Measurements from ENCODE around the gene PAXX.

The PAXX gene

DNA sequence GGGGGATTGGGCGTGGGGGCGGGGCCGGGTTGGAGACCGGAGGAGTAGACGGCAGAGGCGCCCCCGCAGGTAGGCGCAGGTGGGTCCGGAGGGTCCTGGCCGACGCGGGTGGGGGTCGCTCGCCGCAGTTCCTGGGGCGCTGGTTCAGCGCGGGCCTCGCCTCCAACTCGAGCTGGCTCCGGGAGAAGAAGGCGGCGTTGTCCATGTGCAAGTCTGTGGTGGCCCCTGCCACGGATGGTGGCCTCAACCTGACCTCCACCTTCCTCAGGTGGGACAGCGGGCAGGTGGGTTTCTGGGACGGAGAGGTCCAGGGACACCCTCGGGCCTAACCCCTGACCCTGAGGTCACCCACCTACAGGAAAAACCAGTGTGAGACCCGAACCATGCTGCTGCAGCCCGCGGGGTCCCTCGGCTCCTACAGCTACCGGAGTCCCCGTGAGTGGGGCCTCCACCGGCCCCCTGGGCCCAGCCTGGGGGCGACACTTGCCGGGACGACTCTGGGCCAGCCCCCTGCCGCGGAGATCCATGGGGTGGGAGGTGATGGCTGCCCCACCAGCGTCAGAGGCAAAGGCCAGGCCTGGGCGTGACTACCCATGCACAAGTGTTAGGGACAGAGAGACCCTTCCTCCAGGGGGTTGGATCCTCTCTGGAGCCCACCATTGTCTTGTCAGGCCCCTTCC, 13.2 kb upstream of the PAXX start:
- no peak for TF ChIP-seq ZNF274 (IDR thresholded peaks at IDR 0.05; ENCODE audit: low read depth, low read length)

DNA sequence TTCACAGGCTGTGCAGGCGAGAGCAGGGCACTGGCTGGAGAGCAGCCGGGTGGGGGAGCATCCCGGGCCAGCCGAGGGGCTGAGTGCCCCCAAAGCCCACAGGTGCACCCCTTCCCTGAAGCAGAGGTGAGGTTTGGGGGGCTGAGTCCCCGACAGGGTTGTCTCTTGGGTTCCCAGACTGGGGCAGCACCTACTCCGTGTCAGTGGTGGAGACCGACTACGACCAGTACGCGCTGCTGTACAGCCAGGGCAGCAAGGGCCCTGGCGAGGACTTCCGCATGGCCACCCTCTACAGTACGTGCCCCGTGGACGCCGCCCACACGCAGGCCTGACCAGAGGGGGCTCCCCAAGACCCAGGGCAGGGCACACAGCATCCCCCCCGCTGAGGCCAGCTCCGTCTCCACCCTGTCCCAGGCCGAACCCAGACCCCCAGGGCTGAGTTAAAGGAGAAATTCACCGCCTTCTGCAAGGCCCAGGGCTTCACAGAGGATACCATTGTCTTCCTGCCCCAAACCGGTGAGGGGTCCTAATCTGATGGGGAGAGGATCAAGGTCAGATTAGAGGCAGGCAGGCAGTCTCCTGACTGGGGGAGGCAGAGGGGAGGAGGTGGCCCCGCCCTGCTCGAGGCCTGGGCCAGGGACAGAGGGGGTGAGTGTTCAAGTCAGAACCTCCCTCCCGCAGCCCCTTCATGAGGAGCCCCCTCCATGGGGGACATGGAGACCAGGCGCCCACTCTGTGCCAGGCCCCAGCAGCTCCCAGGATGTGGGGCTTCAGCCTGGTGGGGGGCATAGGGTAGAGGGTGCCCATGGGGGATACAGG, 12.2 kb upstream of the PAXX start:
- no peak for TF ChIP-seq ZNF274 (IDR thresholded peaks at IDR 0.05; ENCODE audit: low read depth, low read length)
- no peak overlapping the region for H3K4me3 ChIP-seq (ENCODE audit: low read length)

More for the DNA sequence above, 13.2 kb upstream of the PAXX start:
- no peak overlapping the region for H3K4me3 ChIP-seq (ENCODE audit: low read length)

DNA sequence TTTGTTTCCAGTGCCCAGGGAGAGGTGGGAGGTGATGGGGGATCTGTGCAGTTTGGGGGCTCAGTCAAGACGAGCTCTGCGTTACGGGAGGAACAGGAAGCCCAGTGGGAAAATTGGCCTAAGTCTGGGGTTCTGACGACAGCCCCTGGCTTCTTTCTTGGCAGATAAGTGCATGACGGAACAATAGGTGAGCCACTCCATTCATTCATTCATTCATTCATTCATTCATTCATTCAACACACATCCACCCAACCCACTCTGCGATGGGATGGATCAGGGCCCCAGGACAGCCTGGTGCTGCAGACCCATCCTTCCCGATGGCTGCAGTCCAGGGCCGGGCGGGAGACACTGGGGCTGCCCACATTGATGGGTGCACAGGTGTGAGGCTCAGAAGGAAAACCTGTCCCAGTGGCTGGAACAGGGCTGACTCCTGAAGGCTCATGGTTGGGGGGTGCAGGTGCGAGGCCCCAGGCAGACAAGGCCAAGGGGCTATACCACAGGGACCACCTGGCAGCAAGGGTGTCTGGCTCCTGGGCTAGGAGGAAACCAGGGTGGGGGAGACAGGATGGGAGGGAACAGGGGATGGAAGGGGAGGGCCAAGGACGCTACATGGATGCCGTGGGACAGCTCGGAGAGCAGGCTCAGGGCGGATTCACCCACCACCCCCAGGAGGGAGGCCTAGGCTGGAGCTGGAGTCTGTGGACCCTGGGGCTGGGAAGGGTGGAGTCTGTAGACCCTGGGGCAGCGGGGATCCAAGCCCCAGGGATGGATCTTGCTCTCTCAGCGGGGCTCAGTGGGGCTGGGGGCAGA, 11.3 kb upstream of the PAXX start:
- H3K4me3 ChIP-seq (ENCODE audit: low read length) = no peak overlapping the region
- no peak for TF ChIP-seq ZNF274 (IDR thresholded peaks at IDR 0.05; ENCODE audit: low read depth, low read length)

DNA sequence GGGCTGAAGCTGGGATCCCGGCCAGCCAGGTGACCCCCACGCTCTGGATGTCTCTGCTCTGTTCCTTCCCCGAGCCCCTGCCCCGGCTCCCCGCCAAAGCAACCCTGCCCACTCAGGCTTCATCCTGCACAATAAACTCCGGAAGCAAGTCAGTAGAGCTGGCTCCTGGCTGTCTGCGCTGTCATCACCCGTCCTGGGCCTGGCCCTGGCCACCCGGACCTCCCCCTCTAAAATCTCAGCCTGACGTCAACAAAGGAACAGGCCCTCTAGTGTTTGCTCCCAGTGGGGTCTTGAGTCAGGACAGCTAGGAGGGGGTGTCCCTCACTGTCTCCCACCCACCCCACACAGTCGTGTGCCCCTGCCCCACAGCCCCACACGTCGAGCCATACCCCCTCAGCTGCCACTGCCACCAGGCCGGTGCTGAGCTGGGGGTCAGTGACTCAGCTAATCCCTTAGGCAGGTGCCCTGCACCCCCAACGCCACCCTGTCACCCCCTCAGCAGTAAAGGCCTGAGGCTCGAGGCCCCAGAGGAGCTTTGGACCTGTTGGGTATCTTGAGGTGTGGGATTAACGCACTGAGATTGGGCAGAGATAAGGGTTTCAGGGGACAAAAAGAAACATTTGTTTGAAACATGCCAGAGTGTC, 10.5 kb upstream of the PAXX start:
- no peak overlapping the region for H3K4me3 ChIP-seq (ENCODE audit: low read length)
- TF ChIP-seq ZNF274 (IDR thresholded peaks at IDR 0.05; ENCODE audit: low read depth, low read length) = no peak

DNA sequence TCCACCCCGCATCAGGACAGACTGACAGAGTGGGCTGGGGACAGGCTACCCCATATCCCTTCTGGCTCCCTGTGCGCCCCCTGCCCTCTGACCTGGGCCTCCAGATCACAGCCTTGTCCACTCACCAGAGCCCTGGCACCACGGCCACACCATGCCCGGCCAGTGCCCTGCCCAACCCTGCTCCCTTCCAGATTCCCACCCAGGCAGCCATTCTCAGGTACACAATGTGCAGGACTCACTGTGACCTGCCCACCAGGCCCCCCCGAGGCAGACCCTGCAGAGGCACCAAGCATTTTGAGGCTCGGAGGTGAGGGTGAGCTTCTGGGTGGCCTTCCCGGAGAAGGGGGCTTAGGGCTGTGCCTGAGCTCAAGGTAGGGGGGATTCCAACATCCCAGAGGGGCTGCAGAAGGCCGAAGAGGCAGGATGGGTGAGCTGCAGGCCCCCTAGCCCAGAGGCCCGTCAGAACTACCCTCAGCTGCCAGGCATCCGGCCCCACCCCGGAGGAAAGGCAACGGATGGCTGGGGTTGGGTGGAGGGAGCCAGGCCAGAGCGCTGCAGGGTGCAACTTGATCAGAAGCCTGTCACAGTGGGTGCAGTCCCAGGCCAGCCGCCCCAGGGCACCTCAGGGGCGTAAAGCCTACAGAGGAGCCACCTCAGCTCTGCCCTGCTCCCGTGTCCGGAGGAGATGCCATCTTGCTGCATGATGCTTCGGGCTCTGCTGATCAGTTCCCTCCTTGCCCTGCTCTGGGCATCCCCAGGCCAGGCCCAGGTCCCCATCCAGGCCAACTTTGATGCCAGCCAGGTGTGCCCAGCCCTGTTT, 9.8 kb upstream of the PAXX start, which contains the start of gene LCNL1:
Gene LCNL1, plus strand, starts transcription at position 762 of the 820 bp plus-strand sequence. CDS start 594 bp downstream, outside the sequence.
- TF ChIP-seq ZNF274 (IDR thresholded peaks at IDR 0.05; ENCODE audit: low read depth, low read length) = no peak
- H3K4me3 ChIP-seq (ENCODE audit: low read length) = no peak within 1 kb of the TSS

DNA sequence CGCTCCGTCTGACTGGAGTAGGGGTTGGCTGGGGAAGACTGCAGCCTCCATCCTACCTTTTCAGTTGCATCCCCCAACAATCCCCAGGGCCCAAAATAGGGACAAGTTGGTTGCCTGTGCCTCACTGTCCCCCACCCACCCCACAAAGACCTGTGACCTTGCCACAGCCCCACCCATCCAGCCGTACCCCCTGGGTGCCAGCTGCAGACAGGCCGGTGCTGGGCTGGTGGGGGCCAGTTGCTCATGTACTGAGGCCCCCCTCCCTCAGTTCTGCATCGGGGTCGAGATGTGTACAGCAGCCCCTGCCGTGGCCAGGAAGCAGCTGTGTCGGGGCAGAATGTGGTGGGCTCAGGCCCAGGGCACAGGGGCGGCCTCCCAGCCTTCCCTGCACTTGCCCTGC, 9.1 kb upstream of the PAXX start:
- no peak overlapping the region for H3K4me3 ChIP-seq (ENCODE audit: low read length)
- TF ChIP-seq ZNF274 (IDR thresholded peaks at IDR 0.05; ENCODE audit: low read depth, low read length) = no peak

DNA sequence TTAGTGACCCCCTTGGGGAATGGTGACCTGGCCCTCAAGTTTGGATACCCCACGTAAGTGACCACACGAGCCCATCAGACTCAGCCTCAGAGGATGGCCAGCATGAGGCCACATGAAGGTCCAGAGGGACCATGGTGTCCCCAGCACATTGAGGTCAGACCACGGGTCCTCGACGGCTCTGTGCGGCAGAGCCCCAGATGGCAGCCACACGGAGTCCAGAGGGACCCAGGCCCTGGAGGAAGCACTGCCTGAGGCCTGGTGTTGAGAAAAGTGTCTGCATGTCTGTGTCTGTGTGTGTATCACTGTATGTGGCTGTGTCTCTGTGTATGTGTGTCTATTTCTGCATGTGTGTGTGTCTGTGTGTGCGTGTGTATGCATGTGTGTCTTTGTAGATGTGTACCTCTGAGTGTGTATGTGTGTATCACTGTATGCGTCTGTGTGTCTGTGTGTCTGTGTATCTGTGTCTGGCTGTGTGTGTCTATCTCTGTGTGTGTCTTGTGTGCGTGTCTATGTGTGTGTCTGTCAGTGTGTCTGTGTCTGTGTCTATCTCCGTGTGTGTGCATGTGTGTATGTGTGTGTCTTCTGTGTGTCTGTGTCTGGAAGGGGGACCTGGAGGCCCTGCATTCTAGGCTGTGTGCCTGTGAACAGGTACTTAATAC, 8.4 kb upstream of the PAXX start:
- TF ChIP-seq ZNF274 (IDR thresholded peaks at IDR 0.05; ENCODE audit: low read depth, low read length) = no peak
- H3K4me3 ChIP-seq (ENCODE audit: low read length) = no peak overlapping the region

DNA sequence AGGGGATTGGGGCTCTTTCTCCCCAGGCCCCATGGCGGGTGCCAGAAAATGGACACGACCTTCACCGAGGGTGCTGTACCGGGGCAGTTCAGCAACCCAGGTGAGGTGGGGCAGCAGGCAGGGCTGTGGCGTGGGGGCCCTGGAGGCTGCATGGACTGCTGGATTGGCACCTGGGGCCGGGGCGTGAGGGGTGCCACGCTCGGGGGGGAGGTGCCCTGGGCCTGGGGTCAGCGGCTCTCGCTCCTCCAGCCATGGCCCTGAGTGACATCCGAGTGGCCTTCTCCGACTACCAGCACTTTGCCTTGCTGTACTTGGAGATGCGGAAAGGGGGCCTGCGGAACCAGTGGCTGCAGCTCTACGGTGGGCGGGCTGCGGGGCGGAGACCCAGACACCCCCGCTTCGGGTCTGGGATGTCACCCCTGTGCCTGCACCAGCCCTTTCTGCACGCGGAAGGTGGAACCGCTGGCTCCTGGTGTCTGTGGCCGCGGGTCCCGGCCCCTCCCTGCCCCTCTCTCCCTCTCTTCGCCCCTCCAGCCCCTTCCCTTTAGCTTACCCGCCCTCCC, 7.7 kb upstream of the PAXX start:
- TF ChIP-seq ZNF274 (IDR thresholded peaks at IDR 0.05; ENCODE audit: low read depth, low read length) = no peak
- no peak overlapping the region for H3K4me3 ChIP-seq (ENCODE audit: low read length)

DNA sequence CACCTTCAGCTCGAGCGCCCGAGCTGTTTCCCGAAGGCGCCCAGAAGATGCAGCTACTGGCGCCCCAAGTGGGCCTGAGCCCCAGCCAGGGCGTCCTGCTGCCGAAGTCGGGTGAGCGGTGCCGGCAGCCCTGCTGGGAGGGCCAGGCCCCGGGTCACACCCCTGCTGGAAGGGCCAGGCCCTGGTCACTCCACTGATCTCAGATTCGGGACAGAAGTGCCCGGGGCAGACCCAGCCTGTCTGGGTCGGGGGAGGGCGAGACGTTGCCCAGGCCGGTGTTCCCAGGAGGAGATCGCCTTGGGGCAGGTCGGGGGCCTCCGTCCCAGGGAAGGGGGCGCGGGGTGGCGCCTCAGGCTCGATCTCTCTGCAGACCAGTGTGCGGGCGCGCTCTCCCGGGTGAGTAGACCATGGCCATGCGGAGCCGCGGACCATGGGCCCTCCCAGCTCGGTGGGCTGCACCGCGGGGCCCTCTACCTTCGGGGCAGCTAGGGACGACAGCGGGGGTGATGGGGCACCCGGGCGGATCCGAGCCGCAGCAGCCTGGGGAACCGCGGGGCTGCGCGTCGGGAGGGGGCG, 7.1 kb upstream of the PAXX start:
- no peak overlapping the region for H3K4me3 ChIP-seq (ENCODE audit: low read length)
- no peak for TF ChIP-seq ZNF274 (IDR thresholded peaks at IDR 0.05; ENCODE audit: low read depth, low read length)

DNA sequence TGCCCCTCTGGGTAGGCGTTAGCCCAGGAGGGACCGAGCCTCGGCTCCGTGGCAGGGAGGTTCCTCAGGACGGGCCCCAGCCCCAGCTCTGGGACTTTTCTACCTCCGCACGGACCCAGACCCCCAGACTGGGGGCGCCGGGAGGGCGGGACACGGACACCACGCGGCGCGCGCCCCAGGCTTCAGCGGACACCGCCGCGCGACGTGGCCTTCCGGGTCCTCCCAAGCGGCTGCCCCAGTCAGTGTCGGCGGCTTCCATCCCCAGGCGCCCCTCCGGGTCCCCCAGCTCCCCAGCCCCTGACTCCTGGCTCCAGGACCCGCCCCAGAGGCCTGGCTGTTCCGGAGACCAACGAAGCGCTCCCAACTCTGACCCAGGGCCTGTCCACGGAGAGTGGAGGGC, 6.4 kb upstream of the PAXX start:
- no peak overlapping the region for H3K4me3 ChIP-seq (ENCODE audit: low read length)

DNA sequence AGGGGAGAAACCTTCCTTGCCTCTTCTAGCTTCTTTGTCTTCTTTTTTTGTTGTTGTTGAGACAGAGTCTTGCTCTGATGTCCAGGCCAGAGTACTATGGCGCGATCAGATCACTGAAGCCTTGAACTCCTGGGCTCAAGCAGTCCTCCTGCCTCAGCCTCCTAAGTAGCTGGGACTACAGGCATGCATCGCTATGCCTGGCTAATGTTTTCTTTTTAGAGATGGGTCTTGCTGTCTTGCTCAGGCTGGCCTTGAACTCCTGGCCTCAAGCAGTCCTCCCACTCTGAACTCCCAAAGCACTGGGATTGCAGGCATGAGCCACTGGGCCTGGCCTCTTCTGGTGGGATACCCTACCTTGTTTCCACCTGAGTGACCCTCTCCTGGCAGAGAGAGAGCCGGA, 3.4 kb upstream of the PAXX start:
- H3K4me3 ChIP-seq (ENCODE audit: low read length) = no peak overlapping the region
- TF ChIP-seq ZNF274 (IDR thresholded peaks at IDR 0.05; ENCODE audit: low read depth, low read length) = no peak

More for the DNA sequence above, 6.4 kb upstream of the PAXX start:
- TF ChIP-seq ZNF274 (IDR thresholded peaks at IDR 0.05; ENCODE audit: low read depth, low read length) = no peak
